ENCODE results near the gene UBE3D.
A peak's percentile ranks its signal among the peaks of the same experiment; 100 is the strongest.

UBE3D gene

DNA sequence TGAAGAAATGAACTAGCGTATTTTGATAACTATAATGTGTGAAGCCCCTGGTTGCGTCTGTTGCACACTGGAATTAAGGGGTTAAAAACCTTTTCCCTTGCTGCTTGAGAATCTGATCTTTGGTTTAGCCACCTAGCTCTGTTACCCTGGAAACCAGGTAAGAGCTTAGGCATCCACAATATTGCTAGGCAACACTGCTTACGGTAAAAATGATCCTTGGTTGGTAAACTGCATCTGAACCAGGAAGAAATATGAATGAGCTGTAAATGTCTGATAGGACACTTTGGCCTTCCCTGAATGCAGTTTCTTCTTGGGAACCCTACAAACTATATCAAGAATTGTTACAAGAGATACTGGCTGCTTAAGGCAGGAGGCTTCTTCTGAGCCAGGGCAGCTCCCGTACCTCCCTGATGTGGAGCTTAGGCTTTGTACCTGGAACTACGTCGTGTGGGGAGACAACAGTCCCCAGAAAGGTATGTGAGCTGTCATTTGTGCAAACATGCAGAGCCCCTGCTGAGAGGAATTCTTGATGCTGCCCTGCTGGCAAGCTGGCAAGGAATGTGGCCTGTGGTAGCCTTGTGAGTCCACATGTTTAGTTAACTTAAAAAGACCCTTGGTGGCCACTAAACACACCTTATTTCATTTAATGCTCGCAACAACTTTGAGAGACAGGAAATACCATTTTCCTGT is 18.4 kb downstream of the UBE3D start:
- H3K27ac ChIP-seq (ENCODE audit: low read length, poor library complexity, severe bottlenecking): no peak overlapping the region
- H4K8ac ChIP-seq (ENCODE audit: low read length): no peak overlapping the region

GRCh38 chr6:83044091-83044768 is 21.4 kb downstream of the UBE3D start:
- WGBS: 18% methylated on average over 3 of the region's 6 CpGs
- no peak overlapping the region for H2AFZ ChIP-seq (ENCODE audit: low read depth, low read length)
- H2AK5ac ChIP-seq (ENCODE audit: low read length, severe bottlenecking): no peak overlapping the region
- H3K27me3 ChIP-seq (ENCODE audit: control insufficient read depth in 1 of 2, insufficient read depth in 1 of 2, low read length in 2 of 2): no peaks in the 10 kb centered on the region
- peaks cover 4% of the 10 kb centered on the region for H3K4me1 ChIP-seq (ENCODE audit: control insufficient read depth, insufficient read depth, low read depth, low read length)
- no peak overlapping the region for H2BK120ac ChIP-seq (ENCODE audit: low read depth, low read length)
- no peak overlapping the region for H2BK12ac ChIP-seq (ENCODE audit: low read length in 2 of 2)
- H3K9ac ChIP-seq (ENCODE audit: low read length): no peak overlapping the region
- no peak overlapping the region for H3K27ac ChIP-seq (ENCODE audit: low read length, poor library complexity, severe bottlenecking)
- no peaks in the 10 kb centered on the region for H3K36me3 ChIP-seq (ENCODE audit: control insufficient read depth in 1 of 2, insufficient read depth in 2 of 2, low read depth in 1 of 2, low read length in 2 of 2)
- H2BK15ac ChIP-seq (ENCODE audit: low read depth, poor library complexity, severe bottlenecking): no peak overlapping the region
- H2BK5ac ChIP-seq (ENCODE audit: low read depth, low read length, poor library complexity, severe bottlenecking): no peak overlapping the region
- H3K4me2 ChIP-seq (ENCODE audit: low read length, poor library complexity, severe bottlenecking): no peak overlapping the region
- H3K23ac ChIP-seq (ENCODE audit: low read length in 2 of 2): no peak overlapping the region
- H3K4me3 ChIP-seq (ENCODE audit: insufficient read depth in 1 of 2, low read depth in 1 of 2, low read length in 2 of 2): no peak overlapping the region
- peak; percentile 33 for DNase-seq
- no peak overlapping the region for H4K91ac ChIP-seq (ENCODE audit: low read length)
- H3K79me1 ChIP-seq (replicated peaks; ENCODE audit: low read length, poor library complexity, severe bottlenecking): peaks cover 4% of the 10 kb centered on the region
- H3K4ac ChIP-seq (ENCODE audit: low read depth in 1 of 2, low read length in 2 of 2): no peak overlapping the region
- H3K18ac ChIP-seq (ENCODE audit: low read depth in 1 of 2, low read length in 2 of 2): no peak overlapping the region
- H4K8ac ChIP-seq (ENCODE audit: low read length): no peak overlapping the region
- no peaks in the 10 kb centered on the region for H3K9me3 ChIP-seq (ENCODE audit: control insufficient read depth, low read length)
- no peak overlapping the region for H3K14ac ChIP-seq (ENCODE audit: low read length in 2 of 2)

More for the DNA sequence above, 18.4 kb downstream of the UBE3D start:
- Histone ChIP-seq H3K79me1 (replicated peaks; ENCODE audit: low read length, poor library complexity, severe bottlenecking) (peaks cover 8% of the 10 kb centered on the region), H2BK120ac (ENCODE audit: low read depth, low read length) (no peak overlapping the region), H3K9me3 (ENCODE audit: control insufficient read depth, low read length) (no peaks in the 10 kb centered on the region), H3K36me3 (ENCODE audit: control insufficient read depth in 1 of 2, insufficient read depth in 2 of 2, low read depth in 1 of 2, low read length in 2 of 2) (no peaks in the 10 kb centered on the region), H3K9ac (ENCODE audit: low read length) (no peak overlapping the region), H3K4me3 (ENCODE audit: insufficient read depth in 1 of 2, low read depth in 1 of 2, low read length in 2 of 2) (no peak overlapping the region), H2BK5ac (ENCODE audit: low read depth, low read length, poor library complexity, severe bottlenecking) (no peak overlapping the region), H2AFZ (ENCODE audit: low read depth, low read length) (no peak overlapping the region), H4K91ac (ENCODE audit: low read length) (no peak overlapping the region), H3K18ac (ENCODE audit: low read depth in 1 of 2, low read length in 2 of 2) (no peak overlapping the region), H3K27me3 (ENCODE audit: control insufficient read depth in 1 of 2, insufficient read depth in 1 of 2, low read length in 2 of 2) (no peaks in the 10 kb centered on the region), H3K23ac (ENCODE audit: low read length in 2 of 2) (no peak overlapping the region), H3K14ac (ENCODE audit: low read length in 2 of 2) (no peak overlapping the region), H3K4me1 (ENCODE audit: control insufficient read depth, insufficient read depth, low read depth, low read length) (peaks cover 4% of the 10 kb centered on the region), H2BK12ac (ENCODE audit: low read length in 2 of 2) (no peak overlapping the region), H3K4ac (ENCODE audit: low read depth in 1 of 2, low read length in 2 of 2) (no peak overlapping the region), H2BK15ac (ENCODE audit: low read depth, poor library complexity, severe bottlenecking) (no peak overlapping the region), H2AK5ac (ENCODE audit: low read length, severe bottlenecking) (no peak overlapping the region), H3K4me2 (ENCODE audit: low read length, poor library complexity, severe bottlenecking) (no peak overlapping the region)
- WGBS: 87% methylated on average over 7 of the region's 7 CpGs
- DNase-seq: no peak

DNA sequence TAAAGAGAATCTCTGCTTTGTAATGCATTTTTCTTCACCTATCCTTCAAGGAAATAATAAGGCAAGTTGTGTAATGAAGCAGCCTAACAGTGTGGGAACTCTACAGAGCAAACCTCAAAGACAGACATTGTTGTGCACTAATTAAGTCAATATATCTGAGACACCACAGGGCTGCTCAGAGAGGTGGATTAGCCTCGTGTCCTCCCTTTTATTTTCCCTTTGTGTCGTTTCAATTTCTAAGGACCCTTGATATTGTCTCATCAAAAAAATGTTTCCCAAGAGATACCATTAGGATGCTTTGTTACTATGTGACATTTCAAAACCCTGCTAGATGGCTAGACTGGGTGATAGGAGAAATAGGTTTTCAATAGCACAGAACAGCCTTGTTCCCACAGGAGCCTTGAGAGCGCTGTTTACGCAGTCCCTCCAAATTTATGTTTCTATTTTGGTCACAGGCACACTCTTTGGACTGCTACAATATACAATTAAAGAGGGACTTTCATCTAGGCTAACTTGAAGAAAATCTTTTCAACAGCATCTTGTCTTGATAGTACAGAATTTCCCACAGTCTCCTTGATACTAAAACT is 23.1 kb downstream of the UBE3D start:
- H3K27ac ChIP-seq (ENCODE audit: low read length, poor library complexity, severe bottlenecking): no peak overlapping the region
- no peak overlapping the region for H3K4ac ChIP-seq (ENCODE audit: low read depth in 1 of 2, low read length in 2 of 2)
- WGBS: 49% methylated on average over 3 of the region's 4 CpGs
- H2BK5ac ChIP-seq (ENCODE audit: low read depth, low read length, poor library complexity, severe bottlenecking): no peak overlapping the region
- H2BK120ac ChIP-seq (ENCODE audit: low read depth, low read length): no peak overlapping the region
- H4K8ac ChIP-seq (ENCODE audit: low read length): no peak overlapping the region
- no peaks in the 10 kb centered on the region for H3K36me3 ChIP-seq (ENCODE audit: control insufficient read depth in 1 of 2, insufficient read depth in 2 of 2, low read depth in 1 of 2, low read length in 2 of 2)
- H2AFZ ChIP-seq (ENCODE audit: low read depth, low read length): no peak overlapping the region
- no peak overlapping the region for H3K9ac ChIP-seq (ENCODE audit: low read length)
- no peak overlapping the region for H2AK5ac ChIP-seq (ENCODE audit: low read length, severe bottlenecking)
- H4K91ac ChIP-seq (ENCODE audit: low read length): no peak overlapping the region
- H3K4me3 ChIP-seq (ENCODE audit: insufficient read depth in 1 of 2, low read depth in 1 of 2, low read length in 2 of 2): no peak overlapping the region
- no peak overlapping the region for H3K4me2 ChIP-seq (ENCODE audit: low read length, poor library complexity, severe bottlenecking)
- H2BK15ac ChIP-seq (ENCODE audit: low read depth, poor library complexity, severe bottlenecking): no peak overlapping the region
- no peak overlapping the region for H2BK12ac ChIP-seq (ENCODE audit: low read length in 2 of 2)
- no peak overlapping the region for H3K18ac ChIP-seq (ENCODE audit: low read depth in 1 of 2, low read length in 2 of 2)
- no peak overlapping the region for H3K14ac ChIP-seq (ENCODE audit: low read length in 2 of 2)
- H3K79me1 ChIP-seq (replicated peaks; ENCODE audit: low read length, poor library complexity, severe bottlenecking): peaks cover 3% of the 10 kb centered on the region
- H3K23ac ChIP-seq (ENCODE audit: low read length in 2 of 2): no peak overlapping the region
- no peak for DNase-seq
- no peaks in the 10 kb centered on the region for H3K9me3 ChIP-seq (ENCODE audit: control insufficient read depth, low read length)
- H3K4me1 ChIP-seq (ENCODE audit: control insufficient read depth, insufficient read depth, low read depth, low read length): peaks cover 3% of the 10 kb centered on the region
- H3K27me3 ChIP-seq (ENCODE audit: control insufficient read depth in 1 of 2, insufficient read depth in 1 of 2, low read length in 2 of 2): no peaks in the 10 kb centered on the region

GRCh38 chr6:83038246-83038645 is 27.4 kb downstream of the UBE3D start:
- Histone ChIP-seq H2BK12ac (ENCODE audit: low read length in 2 of 2) (no peak overlapping the region), H3K9me3 (ENCODE audit: control insufficient read depth, low read length) (peaks cover 2% of the 10 kb centered on the region), H4K91ac (ENCODE audit: low read length) (no peak overlapping the region), H3K23ac (ENCODE audit: low read length in 2 of 2) (no peak overlapping the region), H4K8ac (ENCODE audit: low read length) (no peak overlapping the region), H3K9ac (ENCODE audit: low read length) (no peak overlapping the region), H3K27ac (ENCODE audit: low read length, poor library complexity, severe bottlenecking) (no peak overlapping the region), H2AK5ac (ENCODE audit: low read length, severe bottlenecking) (no peak overlapping the region), H2BK120ac (ENCODE audit: low read depth, low read length) (no peak overlapping the region), H3K36me3 (ENCODE audit: control insufficient read depth in 1 of 2, insufficient read depth in 2 of 2, low read depth in 1 of 2, low read length in 2 of 2) (peaks cover 0 to 3% of the 10 kb centered on the region in 2 experiments), H3K18ac (ENCODE audit: low read depth in 1 of 2, low read length in 2 of 2) (no peak overlapping the region), H3K4me3 (ENCODE audit: insufficient read depth in 1 of 2, low read depth in 1 of 2, low read length in 2 of 2) (no peak overlapping the region), H3K4ac (ENCODE audit: low read depth in 1 of 2, low read length in 2 of 2) (no peak overlapping the region), H3K14ac (ENCODE audit: low read length in 2 of 2) (no peak overlapping the region), H2AFZ (ENCODE audit: low read depth, low read length) (no peak overlapping the region), H2BK5ac (ENCODE audit: low read depth, low read length, poor library complexity, severe bottlenecking) (no peak overlapping the region), H3K79me1 (replicated peaks; ENCODE audit: low read length, poor library complexity, severe bottlenecking) (peaks cover 3% of the 10 kb centered on the region), H3K4me1 (ENCODE audit: control insufficient read depth, insufficient read depth, low read depth, low read length) (no peaks in the 10 kb centered on the region), H3K4me2 (ENCODE audit: low read length, poor library complexity, severe bottlenecking) (no peak overlapping the region), H2BK15ac (ENCODE audit: low read depth, poor library complexity, severe bottlenecking) (no peak overlapping the region), H3K27me3 (ENCODE audit: control insufficient read depth in 1 of 2, insufficient read depth in 1 of 2, low read length in 2 of 2) (no peaks in the 10 kb centered on the region)
- DNase-seq: no peak
- no CpG with 5 or more reads among the region's 2 CpGs for WGBS

All from mesenchymal stem cell (in vitro differentiated cells and primary cell).